ENCODE results near the gene EMC10. TPM values are rescaled to one million over a fixed set of nuclear protein-coding genes. Genes with fewer than 3 reads are reported as not detected.

EMC10 gene
- total and polyA plus RNA-seq, 10 of the 15 experiments (the other 5 are each of a cell fraction or from before 2014, with no cell fraction given), result 2.5 to 77.3 (median 20.3) TPM

DNA sequence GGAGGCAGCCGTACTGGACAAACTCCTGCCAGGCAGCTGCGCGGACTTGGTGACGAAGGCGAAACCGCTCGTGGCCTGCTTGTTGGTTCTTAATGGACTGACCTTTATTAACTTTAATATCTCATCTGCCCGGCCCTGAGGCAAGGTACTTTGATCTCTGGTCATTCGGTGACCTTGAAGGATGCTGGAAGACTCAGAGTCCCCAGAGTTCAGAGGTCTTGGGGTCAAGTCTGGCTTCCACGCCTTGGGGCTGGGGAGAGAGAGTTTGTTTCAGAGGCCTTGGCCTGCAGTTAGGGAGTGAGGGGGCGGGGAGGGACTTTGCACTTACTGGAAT is 9.6 kb upstream of the EMC10 start (continued):
- TF ChIP-seq PRDM15 (CRISPR knock-in tag; IDR thresholded peaks at IDR 0.05) (no peak), SMAD1 (IDR thresholded peaks at IDR 0.05; ENCODE audit: low read depth, partially characterized antibody) (no peak), CBFB (IDR thresholded peaks at IDR 0.05; ENCODE audit: low read depth) (no peak), ZZZ3 (IDR thresholded peaks at IDR 0.05; ENCODE audit: control insufficient read depth, insufficient read length, low read depth) (no peak), PAX5 (IDR thresholded peaks at IDR 0.05; ENCODE audit: borderline replicate concordance, low read depth, low read length) (no peak), MEF2B (IDR thresholded peaks at IDR 0.05; ENCODE audit: partially characterized antibody, poor library complexity, severe bottlenecking) (no peak), ZNF384 (IDR thresholded peaks at IDR 0.05; ENCODE audit: borderline replicate concordance, low read depth, low read length) (no peak), NR2F1 (conservative IDR thresholded peaks at IDR 0.05) (no peak), NFYB (IDR thresholded peaks at IDR 0.05; ENCODE audit: insufficient read depth, low read depth, low read length) (no peak)

GRCh38 chr19:50467566-50467965 is 8.7 kb upstream of the EMC10 start:
- DNase-seq (ENCODE audit: low read depth, low spot score) (no peak), FAIRE-seq (no peak), ATAC-seq (no peak)
- POLR2A ChIA-PET, result no interaction called here
- RAD21 ChIA-PET (ENCODE audit: unreplicated experiment), result no interaction called here
- in situ Hi-C loops (cut with MboI) (no loop called here), intact Hi-C loops (cut with micrococcal nuclease; ENCODE audit: unreplicated experiment) (no loop called here)
- CTCF ChIA-PET, result no interaction called here
- Histone ChIP-seq H3K27me3 (replicated peaks in 1 of 2; ENCODE audit: control insufficient read depth in 2 of 2, insufficient read depth in 2 of 2, low read length in 1 of 2) (no peaks in the 10 kb centered on the region), H3K27ac (ENCODE audit: control insufficient read depth, insufficient read depth) (no peak overlapping the region), H3K79me2 (ENCODE audit: control insufficient read depth, insufficient read depth, low read length) (no peaks in the 10 kb centered on the region), H3K9me3 (replicated peaks; ENCODE audit: control insufficient read depth, insufficient read depth, low read length) (no peaks in the 10 kb centered on the region), H3K36me3 (ENCODE audit: control insufficient read depth in 2 of 2, insufficient read depth in 2 of 2, low read length in 1 of 2) (no peaks in the 10 kb centered on the region), H3K4me3 (no peak overlapping the region), H3K9ac (ENCODE audit: control insufficient read depth, insufficient read depth, low read length) (no peak overlapping the region), H3K4me1 (ENCODE audit: control insufficient read depth, insufficient read depth, low read length) (no peaks in the 10 kb centered on the region), H2AFZ (ENCODE audit: control insufficient read depth, low read depth, low read length) (no peak overlapping the region), H3K4me2 (ENCODE audit: control insufficient read depth, insufficient read depth) (no peak overlapping the region), H4K20me1 (ENCODE audit: control insufficient read depth, insufficient read depth) (no peaks in the 10 kb centered on the region)
- TF ChIP-seq CBFB (IDR thresholded peaks at IDR 0.05; ENCODE audit: low read depth) (no peak), USF1 (IDR thresholded peaks at IDR 0.05; ENCODE audit: borderline replicate concordance, extremely low read length, insufficient read depth, low read depth, low read length) (no peak), GABPA (IDR thresholded peaks at IDR 0.05; ENCODE audit: low read depth) (no peak), RAD51 (IDR thresholded peaks at IDR 0.05) (no peak), CREB1 (IDR thresholded peaks at IDR 0.05; ENCODE audit: low read depth) (no peak), EED (IDR thresholded peaks at IDR 0.05; ENCODE audit: low read depth) (no peak), RFX5 (IDR thresholded peaks at IDR 0.05; ENCODE audit: low read depth, low read length) (no peak)
- SMC1A ChIA-PET (ENCODE audit: uncharacterized antibody, unreplicated experiment), result no interaction called here
- BruUV-seq (replicated peaks), result no TSS peak
- WGBS (ENCODE audit: insufficient coverage, insufficient replicate concordance, low lambda C conversion rate, missing lambda C conversion rate), result 51% methylated on average over 12 of the region's 18 CpGs
